HCT116 (cell line): ENCODE data around the gene LRG1. TPM values are rescaled to one million over a fixed set of nuclear protein-coding genes. Genes with fewer than 3 reads are reported as not detected.

Experiments
- ATAC-seq: fragments of 200-7000 bp; cut with Tn5 transposase; 2 replicates; pipeline ENCODE4 v1.9.1; 2020; ENCODE audit warnings: mild to moderate bottlenecking, moderate library complexity
- BruUV-seq: library from RNA; stranded (reverse); fragments of 400-500 nt; replicated peaks from 2 replicates; lab custom pipeline; 2021; lab: Mats Ljungman, UMichigan
- CTCF ChIA-PET: fragments of 300-600 bp; sonication (Branson Sonifier 250); formaldehyde crosslinking; loops from one replicate; lab custom pipeline; 2021; ENCODE audit warnings: antibody characterized with exemption; lab: Charles Lee
- POLR2A ChIA-PET: fragments of 300-600, 350-600 bp; sonication (Branson Sonifier 250); formaldehyde crosslinking; loops from one replicate; lab custom pipeline; 2021; ENCODE audit warnings: antibody characterized with exemption; lab: Charles Lee
- RAD21 ChIA-PET, 2 experiments: fragments of 300-600 bp; sonication (Branson Sonifier 250); formaldehyde crosslinking; loops; one replicate each; lab custom pipeline; 2023; ENCODE audit warnings: low total read pairs in 2 of 2; ENCODE audit not compliant: uncharacterized antibody in 2 of 2, unreplicated experiment in 2 of 2, low non-redundant PET in 1 of 2; lab: Charles Lee
- DNase-seq: peaks from one replicate; pipeline ENCODE4 v3.0.0-alpha.2; 2010; ENCODE audit warnings: low read depth, low spot score
- H2AFZ ChIP-seq: fragments of 200-600 bp; shearing (Covaris generic), sonication (generic); 2 replicates; pipeline ENCODE4 v1.6.1; 2017; ENCODE audit warnings: low read depth, mixed run types, mixed read lengths, antibody characterized with exemption, low read length; ENCODE audit not compliant: poor library complexity, severe bottlenecking
- H3K27ac ChIP-seq: 2 replicates; pipeline ENCODE4 v1.5.1; 2012; ENCODE audit warnings: low read depth, low read length
- H3K27me3 ChIP-seq: fragments of 200-600 bp; sonication (generic); 2 replicates; pipeline ENCODE4 v1.6.1; 2016; ENCODE audit warnings: mixed run types, low read length, mixed read lengths; ENCODE audit not compliant: insufficient read depth
- H3K36me3 ChIP-seq, 2 experiments: fragments of 200-500 bp in 1 of 2; fragments of 200-600 bp in 1 of 2; sonication (Bioruptor generic) in 1 of 2; sonication (generic) in 1 of 2; 2 replicates each; pipeline versions ENCODE4 v1.5.1 to v1.6.1; 2014 to 2016; ENCODE audit warnings: low read length in 2 of 2, inconsistent platforms in 1 of 2, mixed read lengths in 1 of 2, mixed run types in 1 of 2; ENCODE audit not compliant: insufficient read depth in 2 of 2, control insufficient read depth in 1 of 2
- H3K4me1 ChIP-seq, 2 experiments: fragments of 200-600 bp in 1 of 2; sonication (generic) in 1 of 2; 2 replicates each; pipeline versions ENCODE4 v1.5.1 to v1.6.1; 2012 to 2017; ENCODE audit warnings: low read length in 2 of 2, inconsistent platforms in 1 of 2, mild to moderate bottlenecking in 1 of 2, mixed read lengths in 1 of 2, mixed run types in 1 of 2, moderate library complexity in 1 of 2; ENCODE audit not compliant: insufficient read depth in 2 of 2, control insufficient read depth in 1 of 2
- H3K4me2 ChIP-seq: fragments of 200-600 bp; sonication (generic); 2 replicates; pipeline ENCODE4 v1.6.1; 2017; ENCODE audit warnings: mixed run types, low read length, mixed read lengths
- H3K4me3 ChIP-seq, 2 experiments: fragments of 200-600 bp in 1 of 2; sonication (generic) in 1 of 2; replicated peaks in 1 of 2; 2 replicates each; pipeline ENCODE4 v1.5.1; 2011 to 2016; ENCODE audit warnings: low read length in 2 of 2, control low read depth in 1 of 2, low read depth in 1 of 2, mild to moderate bottlenecking in 1 of 2, mixed read lengths in 1 of 2, mixed run types in 1 of 2
- H3K79me2 ChIP-seq: fragments of 200-600 bp; sonication (generic); 2 replicates; pipeline ENCODE4 v1.6.1; 2017; ENCODE audit warnings: mild to moderate bottlenecking, mixed run types, low read length, moderate library complexity, mixed read lengths; ENCODE audit not compliant: insufficient read depth
- H3K9ac ChIP-seq: fragments of 200-600 bp; sonication (generic); 2 replicates; pipeline ENCODE4 v1.6.1; 2016; ENCODE audit warnings: low read length, mixed read lengths
- H3K9me2 ChIP-seq: fragments of 200-600 bp; sonication (generic), shearing (Covaris generic); 2 replicates; pipeline ENCODE4 v1.6.1; 2017; ENCODE audit warnings: mixed run types, mild to moderate bottlenecking, moderate library complexity; ENCODE audit not compliant: insufficient read depth
- H3K9me3 ChIP-seq, 2 experiments: fragments of 200-500 bp in 1 of 2; fragments of 200-600 bp in 1 of 2; sonication (Bioruptor generic) in 1 of 2; sonication (generic) in 1 of 2; 2 replicates each; pipeline ENCODE4 v1.6.1; 2014 to 2017; ENCODE audit warnings: low read length in 2 of 2, mixed read lengths in 2 of 2, inconsistent platforms in 1 of 2, low read depth in 1 of 2, mild to moderate bottlenecking in 1 of 2, mixed run types in 1 of 2, moderate library complexity in 1 of 2; ENCODE audit not compliant: control insufficient read depth in 1 of 2, insufficient read depth in 1 of 2
- H4K20me1 ChIP-seq: fragments of 200-600 bp; sonication (generic), shearing (Covaris generic); 2 replicates; pipeline ENCODE4 v1.6.1; 2017; ENCODE audit warnings: mixed run types, mild to moderate bottlenecking, moderate library complexity; ENCODE audit not compliant: insufficient read depth
- EZH2 ChIP-seq: fragments of 200-600 bp; sonication (generic); IDR thresholded peaks from 2 replicates; pipeline ENCODE4 v1.6.1; 2017; ENCODE audit warnings: antibody characterized with exemption, mixed run types
- FOSL1 ChIP-seq: IDR thresholded peaks from 2 replicates; pipeline ENCODE4 v1.6.1; 2012; ENCODE audit warnings: low read depth
- ZNF274 ChIP-seq: fragments of 200-500 bp; sonication (Bioruptor generic); IDR thresholded peaks from 2 replicates; pipeline ENCODE4 v1.6.1; 2014; ENCODE audit warnings: mild to moderate bottlenecking, low read depth, low read length, inconsistent platforms
- intact Hi-C: fragments of 100-400 bp; cut with micrococcal nuclease; formaldehyde crosslinking; loops from 2 replicates; pipeline ENCODE4 v1.10.0; 2022
- total RNA-seq: library from RNA; stranded (reverse); gene quantifications from one replicate; pipeline ENCODE4 v1.2.1, GENCODE V29; 2021; ENCODE audit not compliant: unreplicated experiment
- TF ChIP-seq, protein P1 (sequence below): IDR thresholded peaks from 2 replicates; pipeline ENCODE4 v1.6.1; 2012
- TF ChIP-seq, protein P2 (sequence below): IDR thresholded peaks from 2 replicates; pipeline ENCODE4 v1.6.1; 2012
- TF ChIP-seq, protein P3 (sequence below), 3 experiments: fragments of 200-600 bp in 1 of 3; sonication (generic) in 1 of 3; IDR thresholded peaks in 2 of 3; conservative IDR thresholded peaks in 1 of 3; 2 replicates each; pipeline ENCODE4 v1.5.1; 2012 to 2017; ENCODE audit warnings: low read depth in 2 of 3, low read length in 2 of 3, antibody characterized with exemption in 1 of 3, borderline replicate concordance in 1 of 3, control low read depth in 1 of 3, mild to moderate bottlenecking in 1 of 3, mixed read lengths in 1 of 3, mixed run types in 1 of 3, moderate library complexity in 1 of 3; ENCODE audit not compliant: insufficient read depth in 1 of 3

LRG1 gene
- total RNA-seq, 1 experiment from 2014 or later = 1.3 TPM

DNA sequence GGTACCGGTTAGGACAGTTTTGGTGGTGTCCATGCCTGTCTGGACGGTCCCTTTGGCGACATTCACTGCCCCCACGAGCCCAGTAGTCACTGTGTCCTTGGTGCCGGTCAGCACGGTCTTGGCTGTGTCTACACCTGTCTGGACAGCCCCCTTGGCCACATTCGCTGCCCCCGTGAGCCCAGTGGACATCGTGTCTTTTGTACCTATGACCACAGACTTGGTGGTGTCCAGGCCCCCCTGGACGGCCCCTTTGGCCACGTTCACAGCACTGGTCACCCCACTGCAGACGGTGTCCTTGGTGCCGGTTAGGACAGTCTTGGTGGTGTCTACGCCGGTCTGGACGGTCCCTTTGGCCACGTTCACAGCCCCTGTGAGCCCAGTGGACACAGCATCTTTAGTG is 27.8 kb downstream of the LRG1 start (continued):
- TF ChIP-seq, protein P1, sequence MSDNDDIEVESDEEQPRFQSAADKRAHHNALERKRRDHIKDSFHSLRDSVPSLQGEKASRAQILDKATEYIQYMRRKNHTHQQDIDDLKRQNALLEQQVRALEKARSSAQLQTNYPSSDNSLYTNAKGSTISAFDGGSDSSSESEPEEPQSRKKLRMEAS = no peak

DNA sequence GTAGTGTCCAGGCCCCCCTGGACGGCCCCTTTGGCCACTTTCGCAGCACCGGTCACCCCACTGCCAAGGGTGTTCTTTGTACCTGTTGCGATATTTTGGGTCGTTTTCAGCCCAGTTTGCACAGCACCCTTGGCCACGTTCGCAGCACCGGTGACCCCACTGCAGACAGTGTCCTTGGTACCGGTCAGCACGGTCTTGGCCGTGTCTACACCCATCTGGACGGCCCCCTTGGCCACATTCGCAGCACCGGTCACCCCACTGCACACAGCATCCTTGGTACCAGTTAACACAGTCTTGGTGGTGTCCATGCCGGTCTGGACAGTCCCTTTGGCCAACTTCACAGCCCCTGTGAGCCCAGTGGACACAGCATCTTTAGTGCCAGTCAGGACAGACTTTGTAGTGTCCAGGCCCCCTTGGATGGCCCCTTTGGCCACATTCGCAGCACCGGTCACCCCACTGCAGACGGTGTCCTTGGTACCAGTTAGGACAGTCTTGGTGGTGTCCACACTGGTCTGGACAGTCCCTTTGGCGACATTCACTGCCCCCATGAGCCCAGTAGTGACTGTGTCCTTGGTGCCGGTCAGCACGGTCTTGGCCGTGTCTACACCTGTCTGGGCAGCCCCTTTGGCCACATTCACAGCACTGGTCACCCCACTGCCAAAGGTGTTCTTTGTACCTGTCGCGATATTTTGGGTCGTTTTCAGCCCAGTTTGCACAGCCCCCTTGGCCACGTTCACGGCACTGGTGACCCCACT is 28.4 kb downstream of the LRG1 start:
- no peaks in the 10 kb centered on the region for H3K27me3 ChIP-seq
- intact Hi-C loops = no loop called here
- no peaks in the 10 kb centered on the region for H3K79me2 ChIP-seq
- RAD21 ChIA-PET = no interaction called here
- H3K9ac ChIP-seq = no peak overlapping the region
- H3K4me3 ChIP-seq = no peak overlapping the region
- no peak overlapping the region for H3K27ac ChIP-seq
- no peaks in the 10 kb centered on the region for H3K9me2 ChIP-seq
- POLR2A ChIA-PET = no interaction called here
- no peaks in the 10 kb centered on the region for H4K20me1 ChIP-seq
- BruUV-seq = no TSS peak
- ATAC-seq (no peak), DNase-seq (no peak)
- no peak overlapping the region for H2AFZ ChIP-seq
- H3K4me2 ChIP-seq = no peak overlapping the region
- TF ChIP-seq, protein P2, sequence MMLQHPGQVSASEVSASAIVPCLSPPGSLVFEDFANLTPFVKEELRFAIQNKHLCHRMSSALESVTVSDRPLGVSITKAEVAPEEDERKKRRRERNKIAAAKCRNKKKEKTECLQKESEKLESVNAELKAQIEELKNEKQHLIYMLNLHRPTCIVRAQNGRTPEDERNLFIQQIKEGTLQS = no peak
- TF ChIP-seq, protein P3, sequence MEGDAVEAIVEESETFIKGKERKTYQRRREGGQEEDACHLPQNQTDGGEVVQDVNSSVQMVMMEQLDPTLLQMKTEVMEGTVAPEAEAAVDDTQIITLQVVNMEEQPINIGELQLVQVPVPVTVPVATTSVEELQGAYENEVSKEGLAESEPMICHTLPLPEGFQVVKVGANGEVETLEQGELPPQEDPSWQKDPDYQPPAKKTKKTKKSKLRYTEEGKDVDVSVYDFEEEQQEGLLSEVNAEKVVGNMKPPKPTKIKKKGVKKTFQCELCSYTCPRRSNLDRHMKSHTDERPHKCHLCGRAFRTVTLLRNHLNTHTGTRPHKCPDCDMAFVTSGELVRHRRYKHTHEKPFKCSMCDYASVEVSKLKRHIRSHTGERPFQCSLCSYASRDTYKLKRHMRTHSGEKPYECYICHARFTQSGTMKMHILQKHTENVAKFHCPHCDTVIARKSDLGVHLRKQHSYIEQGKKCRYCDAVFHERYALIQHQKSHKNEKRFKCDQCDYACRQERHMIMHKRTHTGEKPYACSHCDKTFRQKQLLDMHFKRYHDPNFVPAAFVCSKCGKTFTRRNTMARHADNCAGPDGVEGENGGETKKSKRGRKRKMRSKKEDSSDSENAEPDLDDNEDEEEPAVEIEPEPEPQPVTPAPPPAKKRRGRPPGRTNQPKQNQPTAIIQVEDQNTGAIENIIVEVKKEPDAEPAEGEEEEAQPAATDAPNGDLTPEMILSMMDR (IDR thresholded peaks at IDR 0.05 in 2 of 3, conservative IDR thresholded peaks at IDR 0.05 in 1 of 3; ENCODE audit: borderline replicate concordance in 1 of 3, insufficient read depth in 1 of 3, low read depth in 2 of 3, low read length in 2 of 3) = no peak
- TF ChIP-seq ZNF274 (no peak), FOSL1 (no peak), EZH2 (no peak)
- no peaks in the 10 kb centered on the region for H3K9me3 ChIP-seq
- no peaks in the 10 kb centered on the region for H3K36me3 ChIP-seq
- H3K4me1 ChIP-seq = peaks cover 0 to 6% of the 10 kb centered on the region in 2 experiments; a peak in 2 of 4 replicates
- CTCF ChIA-PET = no interaction called here
